Thyroid gland (tissue), 4 donors: ENCODE results near the gene TP53BP2. TPM values are rescaled to one million over a fixed set of nuclear protein-coding genes. Genes with fewer than 3 reads are reported as not detected.
A peak's percentile ranks its signal among the peaks of the same experiment; 100 is the strongest.

ENCODE experiments used
- DNase-seq, 2 donors: peaks; one replicate each; pipeline ENCODE4 v3.0.0-alpha.2; 2019
- H3K27ac ChIP-seq, 3 donors: fragments of 200-600 bp; sonication (generic); 1 replicate in 2 of 3; 2 replicates in 1 of 3; pipeline ENCODE4 v1.5.1; 2016 to 2019; ENCODE audit warnings: mild to moderate bottlenecking in 1 of 3, moderate library complexity in 1 of 3
- H3K27me3 ChIP-seq: fragments of 200-600 bp; sonication (generic); one replicate; pipeline ENCODE4 v1.5.1; 2019
- H3K36me3 ChIP-seq, 2 donors: fragments of 200-600 bp; sonication (generic); one replicate each; pipeline ENCODE4 v1.5.1; 2016 to 2019
- H3K4me1 ChIP-seq, 2 donors: fragments of 200-600 bp; sonication (generic); one replicate each; pipeline ENCODE4 v1.5.1; 2017 to 2019
- H3K4me3 ChIP-seq, 3 donors: fragments of 200-600 bp; sonication (generic); replicated peaks in 1 of 3; 1 replicate in 2 of 3; 2 replicates in 1 of 3; pipeline ENCODE4 v1.5.1; 2016; ENCODE audit warnings: mild to moderate bottlenecking in 1 of 3
- H3K9me3 ChIP-seq: fragments of 200-600 bp; sonication (generic); one replicate; pipeline ENCODE4 v1.5.1; 2017
- CTCF ChIP-seq, 6 experiments: fragments of 200-600 bp in 3 of 6; fragments of 450-650 bp in 3 of 6; sonication (generic) in 3 of 6; IDR thresholded peaks; one replicate each; pipeline ENCODE4 v1.5.1; 2016 to 2019; ENCODE audit warnings: antibody characterized with exemption in 6 of 6, mild to moderate bottlenecking in 2 of 6, inconsistent platforms in 1 of 6, moderate library complexity in 1 of 6
- POLR2A ChIP-seq, 2 donors: fragments of 450-650 bp; IDR thresholded peaks; one replicate each; pipeline ENCODE4 v1.6.1; 2017; ENCODE audit warnings: antibody characterized with exemption in 2 of 2, mild to moderate bottlenecking in 2 of 2, moderate library complexity in 1 of 2
- WGBS, 2 donors: methylation state at CpG; one replicate each; pipeline ENCODE4 v1.1.5; 2017; 5-methylcytosine and 5-hydroxymethylcytosine counted together
- intact Hi-C: fragments of 100-400 bp; cut with DNase I; formaldehyde crosslinking; loops from one replicate; pipeline ENCODE4 v1.15.1; 2023
- total RNA-seq, 4 donors: library from RNA; depleted of rRNA; stranded (reverse); fragments of >200 nt; gene quantifications; one replicate each; pipeline ENCODE4 v1.2.3, GENCODE V29; 2016

The TP53BP2 gene
- total RNA-seq, 4 donors from 2014 or later = 58.2 to 98.0 (median 76.1) TPM

- WGBS, 2 donors = 89 to 93% methylated on average over 4 of the region's 4 CpGs
- Histone ChIP-seq H3K27ac (no peak overlapping the region), H3K9me3 (no peaks in the 10 kb centered on the region), H3K4me3 (no peak overlapping the region), H3K36me3 (peaks cover 26 to 38% of the 10 kb centered on the region in 2 donors), H3K4me1 (no peaks in the 10 kb centered on the region), H3K27me3 (no peaks in the 10 kb centered on the region)
- DNase-seq = no peak
- intact Hi-C loops = no loop called here
- TF ChIP-seq POLR2A (IDR thresholded peaks at IDR 0.05) (no peak), CTCF (IDR thresholded peaks at IDR 0.05) (no peak)
Observed at GRCh38 chr1:223793716-223794115, 52.0 kb downstream of the TP53BP2 start.

- Histone ChIP-seq H3K9me3 (no peaks in the 10 kb centered on the region), H3K27me3 (no peaks in the 10 kb centered on the region), H3K4me3 (no peak overlapping the region), H3K27ac (no peak overlapping the region), H3K4me1 (no peaks in the 10 kb centered on the region), H3K36me3 (peaks cover 13 to 31% of the 10 kb centered on the region in 2 donors)
- intact Hi-C loops = no loop called here
- TF ChIP-seq POLR2A (IDR thresholded peaks at IDR 0.05) (no peak), CTCF (IDR thresholded peaks at IDR 0.05) (no peak)
- WGBS, 2 donors = 94 to 95% methylated on average over 2 of the region's 2 CpGs
- no peak for DNase-seq
Observed at GRCh38 chr1:223792046-223792445, 53.7 kb downstream of the TP53BP2 start.

- Histone ChIP-seq H3K36me3 (peaks cover under 1 to 16% of the 10 kb centered on the region in 2 donors), H3K4me1 (no peaks in the 10 kb centered on the region), H3K4me3 (no peak overlapping the region), H3K27ac (peak overlapping the region in 1 of 3 donors; percentile 13), H3K9me3 (no peaks in the 10 kb centered on the region), H3K27me3 (no peaks in the 10 kb centered on the region)
- WGBS, 2 donors = 91 to 92% methylated on average over 4 of the region's 4 CpGs
- no peak for DNase-seq
- intact Hi-C loops = no loop called here
- TF ChIP-seq POLR2A (IDR thresholded peaks at IDR 0.05) (no peak), CTCF (IDR thresholded peaks at IDR 0.05) (no peak)
Observed at GRCh38 chr1:223788746-223789415, 56.9 kb downstream of the TP53BP2 start.

GRCh38 chr1:223785808-223786207 lies 59.9 kb downstream of the TP53BP2 start:
- WGBS, 2 donors = 74 to 78% methylated on average over 5 of the region's 5 CpGs
- Histone ChIP-seq H3K9me3 (no peaks in the 10 kb centered on the region), H3K4me3 (no peak overlapping the region), H3K36me3 (peaks cover 14% of the 10 kb centered on the region in 2 donors), H3K27me3 (no peaks in the 10 kb centered on the region), H3K4me1 (no peaks in the 10 kb centered on the region), H3K27ac (no peak overlapping the region)
- TF ChIP-seq POLR2A (IDR thresholded peaks at IDR 0.05) (no peak), CTCF (IDR thresholded peaks at IDR 0.05) (no peak)
- intact Hi-C loops = no loop called here
- DNase-seq = no peak

GRCh38 chr1:223784541-223784940 lies 61.2 kb downstream of the TP53BP2 start:
- Histone ChIP-seq H3K36me3 (peaks cover 21 to 25% of the 10 kb centered on the region in 2 donors), H3K4me3 (no peak overlapping the region), H3K27me3 (no peaks in the 10 kb centered on the region), H3K9me3 (no peaks in the 10 kb centered on the region), H3K4me1 (no peaks in the 10 kb centered on the region), H3K27ac (no peak overlapping the region)
- TF ChIP-seq POLR2A (IDR thresholded peaks at IDR 0.05) = no peak
- no peak for TF ChIP-seq CTCF (IDR thresholded peaks at IDR 0.05)
- WGBS, 2 donors = 87 to 88% methylated on average over 4 of the region's 4 CpGs
- DNase-seq = no peak
- intact Hi-C loops = no loop called here
